ENCODE data around the gene TEX261. TPM values are rescaled to one million over a fixed set of nuclear protein-coding genes. Genes with fewer than 3 reads are reported as not detected.

The TEX261 gene
- total and polyA plus RNA-seq, 2 experiments from 2014 or later, result 5.7 to 17.5 TPM

- no peak for ATAC-seq
- TF ChIP-seq CREB1 (CRISPR knock-in tag; IDR thresholded peaks at IDR 0.05; ENCODE audit: low read depth) (no peak), CTCF (conservative IDR thresholded peaks at IDR 0.05; ENCODE audit: low read depth in 2 of 2) (no peak), STAT1 (IDR thresholded peaks at IDR 0.05; ENCODE audit: unreplicated experiment) (no peak), ETS1 (IDR thresholded peaks at IDR 0.05) (no peak), ZNF462 (CRISPR knock-in tag; IDR thresholded peaks at IDR 0.05) (no peak), REST (IDR thresholded peaks at IDR 0.05; ENCODE audit: unreplicated experiment) (no peak), ZNF114 (CRISPR knock-in tag; IDR thresholded peaks at IDR 0.05) (no peak), NANOG (IDR thresholded peaks at IDR 0.05; ENCODE audit: borderline replicate concordance) (no peak)
- Histone ChIP-seq H3K4me1 (ENCODE audit: insufficient read depth) (peaks cover 5% of the 10 kb centered on the region), H3F3A (replicated peaks; ENCODE audit: low read depth) (no peaks in the 10 kb centered on the region), H3K9me2 (ENCODE audit: insufficient read depth) (no peaks in the 10 kb centered on the region), H3K4me2 (peak overlapping the region; percentile 97), H2AFZ (no peak overlapping the region), H4K20me1 (replicated peaks; ENCODE audit: insufficient read depth) (peaks cover 14% of the 10 kb centered on the region), H3K4me3 (peak overlapping the region; percentile 95), H3K79me2 (replicated peaks; ENCODE audit: insufficient read depth) (peaks cover 17% of the 10 kb centered on the region), H3K36me3 (ENCODE audit: insufficient read depth) (no peaks in the 10 kb centered on the region), H3K27ac (ENCODE audit: low read depth) (no peak overlapping the region), H3K27me3 (ENCODE audit: insufficient read depth) (0 out of 2 replicates have a peak, but pooled peaks cover 2% of the 10 kb centered on the region)
- no peak overlapping the region for H3K27ac Mint-ChIP-seq
- H3K9me3 Mint-ChIP-seq, result no peaks in the 10 kb centered on the region; the same call in 2 of the 3 replicates
- H3K27me3 Mint-ChIP-seq (ENCODE audit: insufficient read depth, low read depth, poor library complexity), result peaks cover 12% of the 10 kb centered on the region
- DNase-seq (ENCODE audit: low spot score), result no peak
- H3K36me3 Mint-ChIP-seq (ENCODE audit: low read depth), result peaks cover 13% of the 10 kb centered on the region
- peaks cover 16% of the 10 kb centered on the region for H3K4me1 Mint-ChIP-seq
- peak overlapping the region; percentile 93 for H3K4me3 Mint-ChIP-seq
Observed at GRCh38 chr2:70992945-70993853, 1.5 kb downstream of the TEX261 start.

All from GM23338 (cell line).